ENCODE results near the gene COL23A1.

- TF ChIP-seq POLR2A (IDR thresholded peaks at IDR 0.05): no peak
- no peak for TF ChIP-seq CTCF (IDR thresholded peaks at IDR 0.05)
Measured at GRCh38 chr5:178454303-178454702, 135.9 kb downstream of the COL23A1 start.

Measured in lower leg skin (tissue), 3 donors.